ENCODE data around the gene ZC3H12C.
A peak's percentile ranks its signal among the peaks of the same experiment; 100 is the strongest.

ZC3H12C gene

DNA sequence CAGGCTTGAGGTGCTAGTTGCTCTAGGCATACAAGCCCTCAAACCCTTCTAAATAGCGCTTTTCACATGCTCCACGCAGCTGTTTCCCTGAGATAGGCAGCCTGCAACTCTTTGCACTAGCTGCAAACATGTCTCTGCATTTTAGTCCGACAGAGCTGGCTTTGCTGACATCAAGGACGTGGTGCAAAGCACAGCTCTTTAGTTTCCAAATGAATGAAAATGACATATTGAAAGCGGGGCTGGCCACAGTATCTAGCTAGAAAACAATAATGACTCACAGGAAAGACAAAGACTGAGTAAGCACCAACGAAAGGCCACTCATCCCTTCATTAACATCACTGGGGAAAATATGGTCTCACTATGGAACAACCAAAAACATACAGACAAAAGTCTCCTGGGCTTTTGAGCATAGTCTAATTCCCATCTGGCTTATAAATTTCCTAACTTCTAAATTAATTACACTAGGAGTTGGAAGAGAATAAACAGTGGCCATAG is 15.3 kb upstream of the ZC3H12C start:
- peak; percentile 39 for DNase-seq

DNA sequence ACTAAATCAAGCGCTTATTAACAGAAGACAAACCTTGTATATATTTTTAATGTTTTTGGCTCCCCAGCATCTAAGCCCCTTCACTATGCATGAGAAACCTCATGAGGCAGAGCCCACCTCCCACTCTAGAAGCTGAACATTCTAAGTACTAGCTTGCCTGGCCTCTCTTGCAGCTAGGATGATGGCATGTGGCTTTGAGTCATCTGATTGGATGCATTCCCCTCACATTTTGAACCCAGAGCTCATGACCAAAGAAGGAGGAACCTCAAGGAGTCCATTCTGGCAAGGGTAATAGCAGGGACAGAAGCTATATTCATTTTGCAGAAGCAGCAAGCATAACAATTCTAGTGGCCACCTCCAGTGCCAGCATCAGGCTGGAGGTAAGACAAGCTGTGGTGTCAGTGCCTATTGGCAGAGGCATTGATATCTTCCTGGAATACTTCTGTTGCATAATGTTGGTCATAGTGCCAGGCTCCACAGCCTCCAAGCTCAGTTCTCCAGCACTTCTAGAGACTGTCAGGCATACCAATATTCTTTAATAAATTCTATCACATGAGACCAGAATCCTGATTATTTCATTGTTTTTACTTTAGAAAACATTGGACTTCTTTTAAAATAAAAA is 14.2 kb upstream of the ZC3H12C start:
- DNase-seq: no peak

DNA sequence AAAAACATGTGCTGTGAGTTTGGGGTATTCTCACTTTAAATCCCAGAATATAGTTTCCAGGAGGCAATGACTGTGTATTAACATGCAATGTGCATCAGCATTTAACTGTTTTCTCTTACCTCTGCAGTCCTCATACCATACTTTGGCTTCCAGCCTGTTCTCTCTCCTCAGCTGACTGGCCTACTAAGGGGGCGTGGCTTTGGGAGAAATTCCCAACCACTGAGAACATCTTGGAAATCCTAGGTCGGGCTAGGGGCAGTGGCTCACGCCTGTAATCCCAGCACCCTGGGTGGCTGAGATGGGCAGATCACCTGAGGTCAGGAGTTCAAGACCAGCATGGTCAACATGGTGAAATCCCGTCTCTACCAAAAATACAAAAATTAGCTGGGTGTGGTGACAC is 13.5 kb upstream of the ZC3H12C start:
- no peak for DNase-seq

DNA sequence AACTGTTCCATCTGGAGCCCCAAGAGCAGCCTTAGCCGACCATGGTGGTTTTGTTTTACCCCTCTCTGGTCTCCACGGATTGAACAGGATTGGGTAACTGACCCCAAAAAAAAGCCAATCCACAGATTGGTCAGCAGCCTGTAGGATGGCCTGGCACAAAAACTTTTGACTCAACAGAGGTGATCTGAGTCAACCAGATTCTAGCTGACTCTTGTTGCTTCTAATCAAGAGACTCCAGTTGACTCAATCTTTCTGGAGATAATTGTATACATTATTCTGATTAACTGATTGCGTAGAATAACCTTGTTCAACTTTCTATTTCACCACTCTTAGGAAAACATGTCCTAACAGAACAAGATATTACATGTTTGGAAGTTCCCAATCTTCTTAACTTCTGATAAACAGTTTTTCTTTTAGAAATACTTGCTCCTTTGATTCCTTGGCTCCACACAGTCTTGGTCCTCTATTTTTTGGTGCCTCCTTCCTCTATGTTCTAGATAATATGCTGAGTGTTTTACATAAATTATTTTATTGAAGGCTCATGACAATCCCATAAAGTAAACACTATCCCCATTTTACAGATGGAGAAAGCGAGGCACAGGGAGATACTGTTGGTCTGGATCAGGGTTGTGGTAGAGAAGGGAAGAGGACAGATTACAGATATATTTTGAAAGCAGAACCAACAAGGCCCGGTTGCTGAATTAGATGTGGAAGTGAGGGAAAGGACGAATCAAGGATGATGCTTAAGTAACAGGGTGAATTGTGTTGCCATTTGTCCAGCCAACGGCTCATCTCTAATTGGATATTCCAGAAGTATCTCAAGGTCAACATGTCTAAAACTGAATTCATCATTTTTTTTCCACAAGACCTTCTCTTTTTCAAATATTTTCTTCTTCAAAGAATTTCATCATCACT is 11.5 kb upstream of the ZC3H12C start:
- DNase-seq: no peak

DNA sequence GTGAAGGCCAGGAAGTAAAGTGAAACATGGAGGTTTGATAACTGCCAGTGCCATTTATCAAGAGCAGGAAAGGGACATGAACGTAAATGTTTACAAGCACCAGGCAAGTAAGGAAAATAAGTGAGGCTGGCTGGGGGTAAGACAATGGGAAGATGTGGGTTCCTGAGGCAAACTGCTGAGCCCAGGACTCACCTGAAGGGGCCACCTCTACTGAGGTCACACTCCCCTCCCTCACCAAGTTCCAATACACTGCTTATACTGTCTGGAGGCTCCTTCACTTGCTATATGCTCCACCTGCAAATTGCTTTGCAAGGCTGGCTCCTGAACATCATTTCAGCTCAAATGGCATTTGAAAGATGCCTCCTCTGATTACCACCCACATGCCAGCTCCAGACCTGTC is 10.3 kb upstream of the ZC3H12C start:
- no peak for DNase-seq

DNA sequence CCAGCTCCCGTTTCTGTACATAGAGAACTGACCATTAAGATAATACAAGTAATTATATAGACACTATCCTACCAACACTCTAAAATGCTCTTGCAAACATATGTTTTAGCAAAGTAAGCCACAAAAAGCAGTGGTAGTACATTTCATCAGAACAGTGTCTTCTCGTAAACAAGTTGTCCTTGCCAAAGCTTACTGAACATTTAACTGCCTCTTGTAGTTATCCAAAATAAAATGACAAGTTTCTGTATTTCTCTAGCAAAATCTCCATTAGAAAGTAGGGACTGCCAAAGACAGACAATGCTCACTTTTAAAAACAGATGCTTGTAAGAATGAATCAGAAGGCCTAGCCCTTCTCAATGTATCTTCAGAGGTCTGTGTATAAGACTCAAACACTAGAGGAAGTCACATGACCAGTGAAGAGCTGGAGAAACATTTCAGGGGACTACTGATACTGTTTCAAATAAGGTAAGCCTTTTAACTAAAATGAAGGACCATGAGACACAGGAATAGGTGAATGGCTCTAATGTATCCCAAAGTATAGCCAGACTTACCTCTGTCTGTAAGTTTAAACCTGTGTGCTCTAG is 7.8 kb upstream of the ZC3H12C start:
- no peak for DNase-seq

DNA sequence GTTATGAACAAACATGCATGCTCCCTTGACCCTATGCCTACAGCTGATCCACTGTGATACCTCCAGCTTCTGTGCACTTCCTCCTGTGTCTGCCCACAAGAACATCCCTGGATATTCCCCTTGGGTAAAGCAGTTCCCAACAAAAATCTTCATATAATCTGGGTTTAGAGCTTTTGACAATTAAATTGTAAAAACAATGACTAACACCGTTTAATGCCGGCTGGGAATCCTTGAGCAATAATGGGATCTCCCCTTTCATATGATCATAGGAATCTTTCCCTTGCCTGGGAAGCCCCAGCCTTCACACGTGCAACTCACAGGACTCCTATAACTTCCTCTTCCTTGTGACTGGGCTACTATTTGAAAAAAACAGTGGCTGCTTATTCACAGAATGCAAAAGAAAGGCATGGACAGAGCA is 6.3 kb upstream of the ZC3H12C start:
- DNase-seq: no peak

DNA sequence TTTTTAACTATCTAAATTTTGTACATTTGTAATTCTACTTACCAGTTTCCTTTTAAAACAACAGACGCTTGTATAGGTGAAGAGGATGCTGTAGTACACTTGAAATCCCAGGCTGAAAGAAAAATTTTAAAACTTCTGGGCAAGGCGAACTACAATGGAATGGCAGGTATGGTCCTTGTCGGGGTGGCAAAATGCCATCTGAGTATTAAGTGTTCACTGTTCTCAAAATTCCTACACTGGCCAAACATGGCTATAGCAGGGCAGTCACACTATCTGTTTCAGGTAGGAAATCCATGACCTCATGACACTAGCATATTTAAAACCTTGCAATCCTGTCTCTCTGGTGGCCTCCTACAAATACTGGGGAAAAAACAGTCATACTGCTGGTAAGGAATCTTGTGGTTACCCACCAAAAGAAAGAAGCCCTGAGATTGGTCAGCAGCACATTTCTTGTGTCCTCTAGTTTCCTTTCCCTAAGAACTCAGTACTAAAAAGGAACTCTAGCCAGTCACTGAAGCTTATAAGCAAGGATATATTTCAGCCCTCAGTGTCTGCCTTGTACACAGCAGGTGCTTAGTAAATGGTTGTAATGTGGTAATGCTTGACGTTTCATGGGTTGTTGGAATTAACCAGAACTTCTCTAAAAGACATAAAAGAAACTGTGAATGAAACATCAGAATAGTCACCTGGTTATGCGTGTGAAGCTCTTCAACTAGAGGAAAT is 5.2 kb upstream of the ZC3H12C start:
- DNase-seq: no peak

DNA sequence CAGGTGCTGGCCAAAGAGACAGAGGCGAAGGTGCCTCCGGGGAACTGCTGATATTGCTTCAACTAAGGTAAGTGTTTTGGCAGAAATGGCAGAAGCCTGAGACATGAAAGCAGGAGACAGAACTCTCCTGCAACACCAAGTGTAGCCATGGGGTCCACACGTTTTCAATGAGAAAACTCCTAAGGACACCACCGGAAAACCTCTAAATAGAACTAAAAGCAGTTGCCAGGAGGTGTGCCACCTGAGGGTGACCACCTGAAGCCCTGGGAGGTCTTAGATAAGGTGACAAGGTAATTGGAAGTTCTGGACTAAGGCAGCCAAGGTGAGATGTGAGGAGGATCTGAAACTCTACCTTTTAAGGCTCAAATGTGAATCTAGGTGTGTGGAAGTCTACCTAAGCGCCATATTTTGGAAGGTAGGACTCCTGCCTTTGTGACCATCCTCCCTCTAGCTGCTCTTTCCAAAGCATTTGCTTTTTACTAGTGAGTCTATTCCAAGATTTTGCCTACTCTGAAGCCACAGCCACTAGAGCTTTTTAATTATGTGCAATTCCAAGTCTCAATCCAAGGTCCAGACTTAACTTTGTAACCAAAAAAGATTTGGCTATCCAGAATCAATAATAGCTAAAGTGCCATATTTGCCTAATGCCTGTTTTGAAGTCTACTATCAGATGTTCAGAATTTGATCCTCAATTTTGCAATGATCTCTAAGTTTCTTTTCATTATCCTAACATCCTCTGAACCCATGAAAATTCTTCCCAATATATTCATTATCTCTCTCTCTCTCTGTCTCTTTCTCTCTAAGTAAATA is 4.5 kb upstream of the ZC3H12C start:
- no peak for DNase-seq

DNA sequence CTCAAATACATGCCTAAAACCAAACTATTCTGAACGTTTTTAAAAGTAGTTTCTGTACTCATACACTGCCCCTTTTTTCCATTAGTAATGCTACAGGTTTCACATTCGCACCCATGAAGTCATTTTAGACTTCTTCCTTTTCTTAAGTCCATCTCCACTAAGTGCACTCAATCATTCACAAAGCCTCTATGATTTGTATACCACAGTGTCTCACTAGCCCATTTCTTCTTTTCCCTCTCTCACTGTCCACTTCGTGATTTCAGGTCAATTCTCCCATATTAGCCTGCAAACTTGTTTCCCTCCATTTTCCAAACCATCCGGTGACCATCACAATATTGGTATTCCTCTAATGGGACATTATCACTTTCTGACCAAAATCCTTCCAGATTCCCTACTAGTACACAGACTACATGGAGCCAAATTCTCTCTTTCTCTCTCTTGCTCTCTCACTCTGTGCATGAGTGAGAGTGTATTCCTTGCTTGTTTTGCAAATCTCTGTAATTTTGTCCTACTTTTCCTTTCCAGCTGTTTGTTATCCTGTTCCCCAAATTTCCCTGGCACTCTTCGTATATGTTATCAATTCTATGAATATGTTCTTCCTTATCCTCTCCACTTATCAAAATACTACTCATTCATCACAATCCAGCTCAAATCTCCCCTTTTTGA is 3.4 kb upstream of the ZC3H12C start:
- no peak for DNase-seq

DNA sequence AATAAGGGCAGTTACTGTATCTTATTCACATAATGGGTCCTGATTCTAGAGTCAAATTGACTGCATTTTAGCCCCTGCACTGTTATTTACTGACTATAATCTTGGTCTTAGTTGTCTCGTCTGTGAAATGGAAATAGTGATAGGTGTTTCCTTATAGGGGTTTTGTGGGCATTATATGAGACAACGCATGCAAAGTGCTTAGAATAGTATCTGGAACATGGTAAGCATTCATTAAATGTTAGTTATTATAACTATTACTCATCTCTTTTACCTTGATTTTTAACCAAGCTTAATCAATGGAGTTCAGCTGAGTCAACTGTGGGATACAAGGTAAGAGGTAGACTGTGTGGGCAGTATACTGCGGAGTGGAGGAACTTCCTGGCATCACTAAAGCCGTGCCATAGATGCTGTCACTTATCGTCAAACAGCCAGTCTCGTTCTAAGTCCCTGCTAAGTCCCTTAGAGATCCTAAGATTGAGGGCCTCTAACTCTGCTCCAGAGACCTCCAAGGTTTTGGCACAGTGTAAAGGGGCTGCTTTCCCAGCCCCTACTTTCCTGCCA is 2.6 kb upstream of the ZC3H12C start:
- no peak for DNase-seq

DNA sequence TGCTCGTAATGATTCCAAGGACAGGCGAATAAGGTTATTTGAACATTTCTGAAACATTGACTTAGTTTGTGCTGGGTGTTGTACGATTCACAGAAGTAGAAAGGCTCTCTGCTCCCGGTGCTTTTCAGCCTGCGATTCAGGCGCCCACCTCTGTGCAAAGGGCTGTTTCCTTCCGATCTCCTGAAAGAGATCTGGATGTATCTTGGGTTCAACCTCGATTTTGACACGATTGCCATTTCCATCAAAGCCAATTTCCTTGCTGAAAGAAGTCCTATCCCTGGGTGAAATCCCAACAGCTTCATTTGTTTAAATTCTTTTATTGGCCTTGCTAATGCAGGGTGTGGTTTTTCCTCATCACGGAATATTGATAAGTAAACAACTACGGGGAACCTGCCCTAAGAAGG is 1.1 kb upstream of the ZC3H12C start:
- no peak for DNase-seq

DNA sequence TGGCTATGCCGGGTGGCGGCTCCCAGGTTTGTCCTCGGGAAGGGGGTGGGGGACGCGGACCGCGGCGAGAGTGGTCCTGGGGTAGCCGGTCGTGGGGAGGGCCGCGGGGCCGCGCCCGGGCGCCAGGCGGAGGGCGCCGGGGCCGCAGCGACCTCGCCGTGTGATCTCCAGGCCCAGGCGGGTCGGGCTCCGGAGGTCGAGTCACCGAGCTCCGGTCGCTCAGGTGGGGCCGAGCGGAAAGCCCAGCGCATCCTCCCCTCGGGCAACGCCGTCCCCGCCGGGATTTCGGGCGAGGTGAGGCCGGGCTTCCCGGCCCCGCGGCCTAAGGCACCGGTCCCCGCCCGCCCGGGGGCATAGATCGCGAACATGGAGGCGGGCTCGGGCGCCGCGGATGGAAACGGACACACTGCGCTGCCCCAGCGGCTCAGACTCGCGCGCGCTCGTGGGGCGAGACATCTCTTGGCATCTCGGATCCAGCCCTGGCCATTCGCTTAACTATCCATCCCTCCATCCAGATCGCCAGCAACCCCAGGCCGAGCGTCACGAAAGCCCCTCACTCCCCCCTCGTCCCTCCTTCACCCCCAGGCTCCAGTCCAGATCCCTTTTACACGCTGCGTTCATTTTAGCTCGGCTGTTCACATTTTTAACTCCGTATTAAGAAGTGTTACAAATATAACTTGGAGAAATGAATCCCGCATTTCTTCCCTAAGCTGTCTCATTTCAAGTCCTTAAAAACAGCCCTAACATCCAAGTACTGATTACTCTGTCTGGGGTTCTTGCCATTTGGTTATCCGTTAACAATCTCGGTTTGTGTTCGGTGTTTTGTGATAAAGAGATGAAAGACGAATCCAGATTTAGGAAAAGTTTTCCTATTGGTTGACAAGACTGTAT is 460 bp downstream of the ZC3H12C start:
- DNase-seq: peak; percentile 72

DNA sequence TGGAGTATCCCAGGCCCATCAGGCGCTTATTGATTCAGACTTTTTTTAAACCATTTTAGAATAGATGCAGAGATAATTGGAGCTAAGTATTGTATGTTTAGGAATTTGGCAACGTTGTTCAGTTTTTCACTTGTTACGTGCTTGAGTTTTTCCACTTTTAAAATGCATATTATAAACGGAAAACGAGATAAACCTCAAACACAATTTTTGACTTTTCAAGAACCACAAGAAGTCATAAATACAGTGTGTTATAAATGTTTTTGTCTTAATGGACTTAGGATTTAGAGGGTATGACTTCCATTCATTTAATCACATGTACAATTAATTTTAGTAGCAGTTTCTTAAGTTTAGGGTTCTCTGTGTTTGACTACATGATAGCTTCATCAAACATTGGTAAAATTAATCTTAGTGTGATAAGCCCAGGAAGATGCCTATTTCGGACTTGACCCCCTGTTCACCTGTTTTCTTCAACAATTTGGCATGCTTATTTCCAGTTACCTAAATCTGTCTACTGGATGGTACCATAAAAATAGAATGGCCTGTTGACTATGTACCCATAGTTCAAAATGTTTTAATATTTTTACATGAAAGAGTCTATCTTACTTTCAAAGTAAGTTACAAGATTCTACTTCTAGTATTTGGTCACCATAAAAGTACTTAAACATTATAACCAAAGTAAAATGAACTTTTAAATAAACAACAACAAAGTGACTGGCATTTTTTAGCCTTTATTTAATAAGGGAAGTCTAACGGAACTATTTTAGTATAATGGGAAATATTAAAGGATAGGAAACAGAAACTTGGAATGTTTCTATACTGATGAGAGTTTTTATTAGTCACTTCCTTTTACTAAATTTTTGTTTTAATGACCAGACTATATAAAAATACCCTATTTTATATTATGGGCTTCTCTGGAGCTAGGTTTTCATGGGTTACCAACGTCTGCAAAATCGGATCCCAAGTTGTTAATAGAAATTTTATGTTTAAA is 1.4 kb downstream of the ZC3H12C start:
- DNase-seq: no peak

DNA sequence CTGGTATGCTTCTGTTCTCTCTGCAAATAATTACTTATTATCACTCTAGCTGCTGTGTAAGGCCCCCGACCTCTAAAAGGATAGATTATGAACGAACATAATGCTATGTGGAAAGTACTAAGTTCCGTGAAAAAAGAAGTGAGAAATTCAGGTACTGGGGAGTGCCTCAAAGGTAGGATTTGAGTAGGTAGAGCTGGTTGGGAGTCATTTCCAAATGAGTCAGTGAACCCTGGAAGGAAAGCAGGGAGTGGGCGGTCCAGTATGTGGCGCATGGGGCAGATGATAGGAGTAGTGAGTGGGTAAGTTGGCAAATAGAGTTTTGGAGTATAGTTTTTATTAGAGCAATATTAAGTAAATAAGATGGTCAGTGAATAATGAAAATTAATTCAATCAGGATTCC is 2.4 kb downstream of the ZC3H12C start:
- no peak for DNase-seq

DNA sequence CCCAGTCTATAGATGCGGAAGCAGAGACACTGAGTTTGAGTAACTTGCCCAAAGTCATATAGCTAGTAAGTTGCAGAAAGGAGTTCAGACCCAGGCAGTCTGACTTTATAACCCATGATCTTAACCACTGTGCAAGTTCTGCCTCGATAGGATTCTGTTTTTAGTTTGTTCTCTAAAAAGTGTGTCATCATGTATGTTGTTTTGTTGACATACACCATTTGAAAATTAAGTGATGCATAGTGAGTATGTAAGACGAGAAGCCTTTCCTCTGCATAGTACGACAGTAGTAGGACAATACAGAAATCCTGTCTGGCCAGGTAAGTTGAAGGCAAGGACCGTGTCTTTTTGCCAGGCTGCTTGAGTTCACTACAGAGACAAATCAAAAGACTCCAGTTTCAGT is 3.3 kb downstream of the ZC3H12C start:
- peak; percentile 89 for DNase-seq

DNA sequence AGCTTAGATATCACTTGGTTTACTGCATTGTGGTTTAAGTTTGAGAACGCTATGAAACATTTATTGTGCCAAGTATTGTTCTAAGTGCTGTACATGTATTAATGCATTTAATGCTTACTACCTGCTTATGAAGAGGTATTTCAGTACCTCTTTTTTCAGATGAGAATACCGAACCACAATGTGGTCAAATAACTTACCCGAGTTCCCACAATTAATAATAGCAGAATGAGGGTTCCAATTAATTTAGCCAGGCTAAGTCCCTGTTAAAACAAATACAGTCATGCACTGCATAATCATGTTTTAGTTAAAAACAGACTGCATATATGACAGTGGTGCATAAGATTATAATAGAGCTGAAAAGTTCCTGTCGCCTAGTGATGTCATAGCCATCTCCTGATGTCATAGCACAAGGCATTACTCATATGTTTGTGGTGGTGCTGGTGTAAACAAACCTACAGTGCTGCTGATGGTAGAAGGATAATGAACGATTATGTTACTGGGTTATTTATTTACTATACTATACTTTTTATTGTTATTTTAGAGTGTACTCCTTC is 4.3 kb downstream of the ZC3H12C start:
- DNase-seq: peak; percentile 45

DNA sequence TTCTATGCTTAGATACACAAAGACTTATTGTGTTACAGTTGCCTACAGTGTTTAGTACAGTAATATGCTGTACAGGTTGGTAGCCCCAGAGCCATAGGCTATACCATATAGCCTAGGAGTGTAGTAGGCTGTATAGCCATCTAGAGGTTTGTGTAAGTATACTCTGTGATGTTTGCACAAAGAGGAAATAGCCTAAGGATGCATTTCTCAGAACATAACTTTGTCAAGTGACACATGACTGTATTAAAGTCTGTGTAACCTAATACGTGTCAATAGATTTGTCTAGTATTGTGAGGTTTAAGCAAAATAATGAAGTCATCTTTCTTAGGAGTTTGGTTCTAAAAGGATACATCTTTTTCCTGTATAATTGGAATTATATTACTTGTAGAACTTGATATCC is 5.5 kb downstream of the ZC3H12C start:
- peak; percentile 37 for DNase-seq

Measured in DMS53 (cell line).